Osteocyte (in vitro differentiated cells): ENCODE data around the gene PDE4D. TPM values are rescaled to one million over a fixed set of nuclear protein-coding genes. Genes with fewer than 3 reads are reported as not detected.

ENCODE experiments used
- DNase-seq: peaks from one replicate; pipeline ENCODE4 v3.0.0; 2021; ENCODE audit warnings: mixed read lengths; ENCODE audit not compliant: unreplicated experiment; ENCODE audit errors: extremely low spot score
- H3K27ac Mint-ChIP-seq: one replicate; pipeline ENCODE4 v1.8.0; 2021; ENCODE audit warnings: mild to moderate bottlenecking, mixed read lengths; ENCODE audit not compliant: unreplicated experiment
- H3K27me3 Mint-ChIP-seq: one replicate; pipeline ENCODE4 v1.8.0; 2021; ENCODE audit warnings: mixed read lengths; ENCODE audit not compliant: unreplicated experiment
- H3K36me3 Mint-ChIP-seq: one replicate; pipeline ENCODE4 v1.8.0; 2021; ENCODE audit warnings: mixed read lengths; ENCODE audit not compliant: unreplicated experiment
- H3K4me1 Mint-ChIP-seq: one replicate; pipeline ENCODE4 v1.8.0; 2021; ENCODE audit warnings: mixed read lengths; ENCODE audit not compliant: unreplicated experiment
- H3K4me3 Mint-ChIP-seq: one replicate; pipeline ENCODE4 v1.8.0; 2021; ENCODE audit warnings: mild to moderate bottlenecking, moderate library complexity, mixed read lengths; ENCODE audit not compliant: unreplicated experiment
- H3K9me3 Mint-ChIP-seq: one replicate; pipeline ENCODE4 v1.8.0; 2021; ENCODE audit warnings: mixed read lengths; ENCODE audit not compliant: unreplicated experiment
- total RNA-seq: library from RNA; stranded (reverse); gene quantifications from 2 replicates; pipeline ENCODE4 v1.2.1, GENCODE V29; 2021
- TF ChIP-seq, protein P1 (sequence below): fragments of 200-600 bp; sonication (generic); IDR thresholded peaks from 2 replicates; pipeline ENCODE4 v1.5.0; 2021; ENCODE audit warnings: antibody characterized with exemption, mild to moderate bottlenecking, moderate library complexity

PDE4D gene
- total RNA-seq, 1 donor from 2014 or later = 24.2 TPM

DNA sequence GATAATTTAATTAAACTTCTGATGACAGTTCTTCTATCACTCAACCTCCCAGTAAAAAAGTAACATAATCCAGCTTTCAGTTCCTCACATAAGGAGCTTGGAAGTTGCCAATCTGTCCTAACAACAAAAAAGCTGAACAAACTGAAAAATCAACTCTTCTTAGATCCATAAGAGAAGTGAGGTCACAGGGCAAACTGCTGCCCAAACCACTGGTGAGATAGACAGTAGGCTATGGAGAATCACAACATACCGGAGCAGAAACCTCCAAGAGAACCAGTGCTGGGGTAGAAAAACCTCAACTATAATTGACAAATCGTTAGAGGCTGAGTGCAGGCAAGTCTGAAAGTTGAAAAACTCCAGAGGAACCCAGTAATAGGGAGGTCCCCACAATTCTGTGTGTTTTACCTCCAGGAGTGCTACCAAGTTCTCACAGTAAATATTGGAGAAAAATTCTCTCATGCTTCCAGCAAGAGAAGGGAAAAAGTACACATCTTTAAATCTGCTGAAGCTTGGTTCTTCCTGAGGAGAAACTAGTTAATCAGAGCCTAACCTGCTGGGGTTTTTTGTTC is 300.0 kb downstream of the PDE4D start:
- H3K36me3 Mint-ChIP-seq = no peaks in the 10 kb centered on the region
- peak overlapping the region; percentile 3 for H3K27ac Mint-ChIP-seq
- no peak for DNase-seq
- no peaks in the 10 kb centered on the region for H3K27me3 Mint-ChIP-seq
- no peak overlapping the region for H3K4me3 Mint-ChIP-seq
- H3K4me1 Mint-ChIP-seq = peaks cover 34% of the 10 kb centered on the region
- H3K9me3 Mint-ChIP-seq = no peaks in the 10 kb centered on the region
- TF ChIP-seq, protein P1, sequence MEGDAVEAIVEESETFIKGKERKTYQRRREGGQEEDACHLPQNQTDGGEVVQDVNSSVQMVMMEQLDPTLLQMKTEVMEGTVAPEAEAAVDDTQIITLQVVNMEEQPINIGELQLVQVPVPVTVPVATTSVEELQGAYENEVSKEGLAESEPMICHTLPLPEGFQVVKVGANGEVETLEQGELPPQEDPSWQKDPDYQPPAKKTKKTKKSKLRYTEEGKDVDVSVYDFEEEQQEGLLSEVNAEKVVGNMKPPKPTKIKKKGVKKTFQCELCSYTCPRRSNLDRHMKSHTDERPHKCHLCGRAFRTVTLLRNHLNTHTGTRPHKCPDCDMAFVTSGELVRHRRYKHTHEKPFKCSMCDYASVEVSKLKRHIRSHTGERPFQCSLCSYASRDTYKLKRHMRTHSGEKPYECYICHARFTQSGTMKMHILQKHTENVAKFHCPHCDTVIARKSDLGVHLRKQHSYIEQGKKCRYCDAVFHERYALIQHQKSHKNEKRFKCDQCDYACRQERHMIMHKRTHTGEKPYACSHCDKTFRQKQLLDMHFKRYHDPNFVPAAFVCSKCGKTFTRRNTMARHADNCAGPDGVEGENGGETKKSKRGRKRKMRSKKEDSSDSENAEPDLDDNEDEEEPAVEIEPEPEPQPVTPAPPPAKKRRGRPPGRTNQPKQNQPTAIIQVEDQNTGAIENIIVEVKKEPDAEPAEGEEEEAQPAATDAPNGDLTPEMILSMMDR = no peak

DNA sequence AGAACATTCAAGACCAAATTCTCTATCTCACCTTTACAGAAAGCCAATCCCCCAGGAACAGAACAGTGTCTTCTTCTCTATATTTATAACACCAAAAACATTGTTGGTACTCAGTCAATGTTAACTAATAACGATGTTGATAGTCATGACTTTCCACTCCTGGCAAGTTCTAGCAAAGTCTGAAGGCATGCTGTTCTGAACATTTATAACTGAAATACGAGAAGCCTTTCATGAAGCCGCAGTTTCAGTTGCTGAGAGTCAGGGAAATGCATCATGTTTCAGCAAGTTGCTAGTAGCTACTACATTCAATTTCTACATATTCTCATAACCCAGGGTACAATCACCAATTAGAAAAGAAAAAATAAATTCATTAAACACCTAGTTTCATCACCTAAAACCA is 301.4 kb downstream of the PDE4D start:
- no peaks in the 10 kb centered on the region for H3K36me3 Mint-ChIP-seq
- DNase-seq = no peak
- H3K4me3 Mint-ChIP-seq = no peak overlapping the region
- no peaks in the 10 kb centered on the region for H3K9me3 Mint-ChIP-seq
- peak overlapping the region; percentile 12 for H3K27ac Mint-ChIP-seq
- H3K27me3 Mint-ChIP-seq = no peaks in the 10 kb centered on the region
- TF ChIP-seq, protein P1 = no peak
- peaks cover 36% of the 10 kb centered on the region for H3K4me1 Mint-ChIP-seq

DNA sequence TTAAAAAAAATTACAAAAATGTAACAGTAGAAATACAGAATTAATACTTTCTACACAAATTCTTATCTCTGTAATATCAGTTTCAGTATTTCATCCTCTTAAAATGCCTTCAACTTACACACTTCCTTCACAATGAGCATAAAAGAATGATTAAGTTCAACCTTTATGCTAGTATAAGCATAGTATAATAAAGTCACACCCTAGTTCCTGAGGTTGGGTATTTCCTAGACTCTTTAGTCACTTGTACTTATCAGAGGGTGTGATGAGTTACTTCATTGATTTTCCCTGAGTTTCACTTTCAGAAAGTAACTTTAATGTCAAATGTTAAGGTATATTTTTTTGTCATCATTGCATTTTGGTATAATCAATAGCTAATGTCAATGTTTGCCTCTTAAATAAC is 302.4 kb downstream of the PDE4D start:
- Mint-ChIP-seq H3K27ac (no peak overlapping the region), H3K9me3 (no peaks in the 10 kb centered on the region), H3K4me1 (peaks cover 35% of the 10 kb centered on the region), H3K36me3 (peaks cover 2% of the 10 kb centered on the region), H3K27me3 (no peaks in the 10 kb centered on the region), H3K4me3 (no peak overlapping the region)
- no peak for DNase-seq
- TF ChIP-seq, protein P1 = no peak

DNA sequence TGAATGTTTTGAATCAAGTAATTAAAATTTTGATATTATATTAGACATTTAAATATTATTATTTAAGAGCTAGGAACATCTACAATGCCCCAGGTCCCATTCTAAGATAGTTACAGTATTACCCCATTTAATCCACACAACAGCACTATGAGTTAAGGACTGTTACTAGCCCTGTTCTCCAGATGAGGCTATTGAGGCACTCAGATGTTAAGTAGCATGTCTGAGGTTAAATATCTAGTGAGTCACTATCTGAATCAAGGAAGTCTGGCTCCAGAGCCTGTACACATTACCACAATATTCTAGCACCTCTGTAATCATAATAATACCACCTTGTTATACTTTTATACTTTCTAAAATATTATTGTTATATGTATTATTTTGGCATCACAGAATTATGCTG is 304.6 kb downstream of the PDE4D start:
- Mint-ChIP-seq H3K27ac (no peak overlapping the region), H3K36me3 (peaks cover 2% of the 10 kb centered on the region), H3K9me3 (no peaks in the 10 kb centered on the region), H3K4me1 (peaks cover 31% of the 10 kb centered on the region), H3K27me3 (no peaks in the 10 kb centered on the region), H3K4me3 (no peak overlapping the region)
- TF ChIP-seq, protein P1 = no peak
- DNase-seq = no peak

DNA sequence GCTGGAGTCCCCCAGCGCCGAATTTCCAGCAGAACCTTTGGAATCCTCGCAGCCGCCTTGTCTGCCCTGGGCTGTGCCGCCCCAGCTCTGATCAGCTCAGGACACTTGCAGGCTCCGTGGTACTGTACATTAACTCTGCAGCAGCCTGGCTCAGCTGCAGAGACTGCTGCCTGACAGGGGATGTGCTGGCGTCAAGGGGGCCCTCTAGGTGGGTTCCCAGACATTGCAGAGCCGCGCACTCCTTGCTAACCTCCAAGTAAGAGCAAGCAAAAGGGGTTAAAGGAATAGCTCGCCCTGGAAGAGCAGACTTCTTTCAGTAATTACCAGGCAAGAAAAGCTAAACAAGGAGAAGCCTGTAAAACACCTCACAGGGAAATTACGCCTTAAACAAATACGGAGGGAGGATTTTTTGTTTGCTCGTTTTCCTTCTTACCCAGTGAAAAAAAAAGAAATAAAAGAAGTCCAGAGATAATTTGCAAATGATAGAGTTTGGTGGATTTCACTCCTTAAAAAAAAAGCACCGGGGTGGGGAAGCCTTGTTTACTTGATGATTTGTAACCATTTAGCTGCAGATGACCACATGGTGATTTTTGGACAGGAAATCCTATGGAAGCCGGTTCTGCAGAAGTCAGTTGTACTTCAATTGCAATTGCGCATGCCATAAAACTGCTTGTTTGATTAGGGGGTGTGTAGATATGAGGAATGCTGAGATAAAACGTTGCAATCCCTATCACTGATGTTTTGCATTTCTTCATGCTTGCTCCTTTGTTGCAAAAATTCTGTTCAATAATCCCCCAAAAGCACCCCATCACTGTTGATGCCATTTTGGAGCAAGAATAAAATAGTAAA is 305.8 kb downstream of the PDE4D start:
- TF ChIP-seq, protein P1 = peak; percentile 47
- peak; percentile 84 for DNase-seq
- Mint-ChIP-seq H3K27me3 (no peaks in the 10 kb centered on the region), H3K27ac (peak overlapping the region; percentile 23), H3K36me3 (peaks cover 2% of the 10 kb centered on the region), H3K4me1 (peaks cover 24% of the 10 kb centered on the region), H3K4me3 (peak overlapping the region; percentile 75), H3K9me3 (no peaks in the 10 kb centered on the region)
